ENCODE measurements around the gene MTUS2. TPM values are rescaled to one million over a fixed set of nuclear protein-coding genes. Genes with fewer than 3 reads are reported as not detected.

The MTUS2 gene
- polyA plus RNA-seq, 1 donor from 2014 or later = 0.06 TPM

GRCh38 chr13:29439601-29440388, 619.7 kb downstream of the MTUS2 start:
- Mint-ChIP-seq H3K4me1 (peaks cover 1 to 4% (median 3%) of the 10 kb centered on the region in 3 donors), H3K27ac (no peak overlapping the region), H3K4me3 (no peak overlapping the region), H3K27me3 (peaks cover 6% of the 10 kb centered on the region), H3K9me3 (no peaks in the 10 kb centered on the region), H3K36me3 (peaks cover 1% of the 10 kb centered on the region)

- H3K9me3 Mint-ChIP-seq = no peaks in the 10 kb centered on the region
- no peak overlapping the region for H3K27ac Mint-ChIP-seq
- peaks cover 1% of the 10 kb centered on the region for H3K36me3 Mint-ChIP-seq
- H3K4me1 Mint-ChIP-seq = peaks cover 0 to 1% (median 0%) of the 10 kb centered on the region in 3 donors
- H3K27me3 Mint-ChIP-seq = peaks cover 6% of the 10 kb centered on the region
- no peak overlapping the region for H3K4me3 Mint-ChIP-seq
These were observed 621.2 kb downstream of the MTUS2 start for GRCh38 chr13:29441306-29441705.

- Mint-ChIP-seq H3K27ac (no peak overlapping the region), H3K27me3 (peaks cover 12% of the 10 kb centered on the region), H3K9me3 (peaks cover 0 to 4% (median 0%) of the 10 kb centered on the region in 3 donors), H3K4me3 (no peak overlapping the region), H3K4me1 (no peaks in the 10 kb centered on the region), H3K36me3 (no peaks in the 10 kb centered on the region)
These were observed 625.9 kb downstream of the MTUS2 start for GRCh38 chr13:29446016-29446415.

GRCh38 chr13:29448174-29448573, 628.0 kb downstream of the MTUS2 start:
- Mint-ChIP-seq H3K36me3 (no peaks in the 10 kb centered on the region), H3K27me3 (peaks cover 8% of the 10 kb centered on the region), H3K4me1 (no peaks in the 10 kb centered on the region), H3K4me3 (no peak overlapping the region), H3K9me3 (peaks cover 0 to 4% (median 0%) of the 10 kb centered on the region in 3 donors), H3K27ac (no peak overlapping the region)

- Mint-ChIP-seq H3K27me3 (peaks cover 10% of the 10 kb centered on the region), H3K27ac (no peak overlapping the region), H3K9me3 (peaks cover 0 to 4% (median 0%) of the 10 kb centered on the region in 3 donors), H3K36me3 (no peaks in the 10 kb centered on the region), H3K4me1 (no peaks in the 10 kb centered on the region), H3K4me3 (no peak overlapping the region)
These were observed 629.6 kb downstream of the MTUS2 start for GRCh38 chr13:29449726-29450125.

- Mint-ChIP-seq H3K27me3 (peaks cover 10% of the 10 kb centered on the region), H3K27ac (no peak overlapping the region), H3K4me3 (no peak overlapping the region), H3K9me3 (peaks cover 0 to 4% (median 0%) of the 10 kb centered on the region in 3 donors), H3K36me3 (no peaks in the 10 kb centered on the region), H3K4me1 (no peaks in the 10 kb centered on the region)
These were observed 631.8 kb downstream of the MTUS2 start for GRCh38 chr13:29451976-29452375.

GRCh38 chr13:29452773-29453616, 632.9 kb downstream of the MTUS2 start:
- Mint-ChIP-seq H3K9me3 (peaks cover 0 to 4% (median 0%) of the 10 kb centered on the region in 3 donors), H3K4me1 (no peaks in the 10 kb centered on the region), H3K27me3 (peaks cover 10% of the 10 kb centered on the region), H3K27ac (no peak overlapping the region), H3K4me3 (no peak overlapping the region), H3K36me3 (no peaks in the 10 kb centered on the region)

GRCh38 chr13:29453617-29454011, 633.5 kb downstream of the MTUS2 start:
- Mint-ChIP-seq H3K4me1 (no peaks in the 10 kb centered on the region), H3K9me3 (peaks cover 0 to 4% (median 1%) of the 10 kb centered on the region in 3 donors), H3K27ac (no peak overlapping the region), H3K36me3 (no peaks in the 10 kb centered on the region), H3K27me3 (peaks cover 10% of the 10 kb centered on the region), H3K4me3 (no peak overlapping the region)

- Mint-ChIP-seq H3K4me3 (no peak overlapping the region), H3K9me3 (peaks cover 0 to 4% (median 1%) of the 10 kb centered on the region in 3 donors), H3K27ac (no peak overlapping the region), H3K36me3 (no peaks in the 10 kb centered on the region), H3K4me1 (no peaks in the 10 kb centered on the region), H3K27me3 (peaks cover 7% of the 10 kb centered on the region)
These were observed 634.9 kb downstream of the MTUS2 start for GRCh38 chr13:29454931-29455481.

- no peaks in the 10 kb centered on the region for H3K36me3 Mint-ChIP-seq
These were observed 636.3 kb downstream of the MTUS2 start for GRCh38 chr13:29456419-29456818.

GRCh38 chr13:29457299-29457698, 637.2 kb downstream of the MTUS2 start:
- no peaks in the 10 kb centered on the region for H3K36me3 Mint-ChIP-seq
- no peak overlapping the region for H3K4me3 Mint-ChIP-seq
- H3K27ac Mint-ChIP-seq = no peak overlapping the region

More at GRCh38 chr13:29456419-29456818, 636.3 kb downstream of the MTUS2 start:
- peaks cover 8% of the 10 kb centered on the region for H3K27me3 Mint-ChIP-seq
- no peak overlapping the region for H3K4me3 Mint-ChIP-seq
- H3K9me3 Mint-ChIP-seq = peaks cover 0 to 1% (median 0%) of the 10 kb centered on the region in 3 donors
- no peak overlapping the region for H3K27ac Mint-ChIP-seq
- no peaks in the 10 kb centered on the region for H3K4me1 Mint-ChIP-seq

GRCh38 chr13:29458419-29458818, 638.3 kb downstream of the MTUS2 start:
- Mint-ChIP-seq H3K27me3 (peaks cover 7% of the 10 kb centered on the region), H3K4me3 (no peak overlapping the region), H3K36me3 (no peaks in the 10 kb centered on the region), H3K9me3 (peaks cover 0 to 1% (median 0%) of the 10 kb centered on the region in 3 donors), H3K27ac (no peak overlapping the region), H3K4me1 (no peaks in the 10 kb centered on the region)

More at GRCh38 chr13:29457299-29457698, 637.2 kb downstream of the MTUS2 start:
- Mint-ChIP-seq H3K27me3 (peaks cover 8% of the 10 kb centered on the region), H3K9me3 (peaks cover 0 to 1% (median 0%) of the 10 kb centered on the region in 3 donors), H3K4me1 (no peaks in the 10 kb centered on the region)

- peak overlapping the region in 1 of 3 donors; percentile 41 for H3K27ac Mint-ChIP-seq
- H3K4me1 Mint-ChIP-seq = no peaks in the 10 kb centered on the region
- no peaks in the 10 kb centered on the region for H3K36me3 Mint-ChIP-seq
- no peak overlapping the region for H3K4me3 Mint-ChIP-seq
- H3K9me3 Mint-ChIP-seq = peaks cover 0 to 1% (median 0%) of the 10 kb centered on the region in 3 donors
- H3K27me3 Mint-ChIP-seq = peaks cover 5% of the 10 kb centered on the region
These were observed 639.7 kb downstream of the MTUS2 start for GRCh38 chr13:29459813-29460355.

GRCh38 chr13:29464105-29464679, 644.1 kb downstream of the MTUS2 start:
- Mint-ChIP-seq H3K4me1 (peaks cover 0 to 2% (median 2%) of the 10 kb centered on the region in 3 donors), H3K27me3 (peaks cover 7% of the 10 kb centered on the region), H3K27ac (no peak overlapping the region), H3K4me3 (no peak overlapping the region), H3K36me3 (no peaks in the 10 kb centered on the region), H3K9me3 (no peaks in the 10 kb centered on the region)

Measured in IgD-negative memory B cell (primary cell).